Stimulated activated CD8-positive, alpha-beta memory T cell treated with anti-CD3 and anti-CD28 coated beads, Interleukin-15, amount 100 ng/mL, for 24 hours (primary cell): ENCODE results near the gene ABL1.
A peak's percentile ranks its signal among the peaks of the same experiment; 100 is the strongest.
"Not testable (repeated sequence)": the region's sequence is repeated elsewhere in the genome, so short reads cannot be mapped to it uniquely, and the experiment has no call there.

Source experiments
- DNase-seq: peaks from one replicate; pipeline ENCODE4 v3.0.0-alpha.2; 2020; ENCODE audit warnings: low read depth

The ABL1 gene

DNA sequence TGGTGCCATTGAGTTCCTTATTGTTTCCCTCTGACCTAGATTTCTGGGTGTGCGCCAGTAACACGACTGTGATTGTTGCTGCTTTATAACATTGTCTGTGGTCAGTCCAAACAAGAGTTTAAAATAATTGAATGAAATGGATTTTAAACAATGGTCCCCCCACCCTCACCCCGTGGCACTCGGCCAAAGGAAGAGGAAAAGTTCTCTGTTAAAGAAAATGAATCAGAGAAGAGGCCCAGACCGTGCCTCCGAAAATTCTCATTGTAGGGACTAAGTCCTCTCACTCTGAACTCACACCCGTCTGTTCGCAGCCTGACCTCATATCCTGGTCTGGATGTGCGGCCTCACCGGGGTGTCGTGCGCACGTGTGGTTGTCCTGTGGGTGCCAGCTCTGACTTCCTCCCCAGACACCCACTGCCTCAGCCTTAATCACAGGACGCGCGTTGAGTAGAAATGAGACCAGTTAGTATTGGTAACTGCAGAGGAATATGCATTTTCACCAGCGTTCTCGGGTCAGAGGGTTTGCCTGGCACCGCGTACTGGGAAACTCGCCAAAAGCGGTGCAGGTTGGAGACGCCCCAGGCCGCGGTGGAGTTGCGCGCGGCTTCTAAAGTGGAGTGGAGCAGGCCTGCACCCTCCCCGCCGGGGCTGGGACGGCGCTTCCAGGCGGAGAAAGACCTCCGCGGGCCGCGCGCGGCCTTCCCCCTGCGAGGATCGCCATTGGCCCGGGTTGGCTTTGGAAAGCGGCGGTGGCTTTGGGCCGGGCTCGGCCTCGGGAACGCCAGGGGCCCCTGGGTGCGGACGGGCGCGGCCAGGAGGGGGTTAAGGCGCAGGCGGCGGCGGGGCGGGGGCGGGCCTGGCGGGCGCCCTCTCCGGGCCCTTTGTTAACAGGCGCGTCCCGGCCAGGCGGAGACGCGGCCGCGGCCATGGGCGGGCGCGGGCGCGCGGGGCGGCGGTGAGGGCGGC, at the start of gene ABL1:
TSS of gene ABL1 (plus strand) at position 884 of the 966 bp plus-strand sequence. CDS start 193 bp downstream, outside the sequence.
- peak; percentile 34 for DNase-seq

- DNase-seq, result no peak
Observed at GRCh38 chr9:130785940-130786508, 49.0 kb upstream of the ABL1 start.

GRCh38 chr9:130786526-130786925, 48.5 kb upstream of the ABL1 start:
- no peak for DNase-seq

GRCh38 chr9:130789747-130790672, 45.0 kb upstream of the ABL1 start:
- no peak for DNase-seq

DNA sequence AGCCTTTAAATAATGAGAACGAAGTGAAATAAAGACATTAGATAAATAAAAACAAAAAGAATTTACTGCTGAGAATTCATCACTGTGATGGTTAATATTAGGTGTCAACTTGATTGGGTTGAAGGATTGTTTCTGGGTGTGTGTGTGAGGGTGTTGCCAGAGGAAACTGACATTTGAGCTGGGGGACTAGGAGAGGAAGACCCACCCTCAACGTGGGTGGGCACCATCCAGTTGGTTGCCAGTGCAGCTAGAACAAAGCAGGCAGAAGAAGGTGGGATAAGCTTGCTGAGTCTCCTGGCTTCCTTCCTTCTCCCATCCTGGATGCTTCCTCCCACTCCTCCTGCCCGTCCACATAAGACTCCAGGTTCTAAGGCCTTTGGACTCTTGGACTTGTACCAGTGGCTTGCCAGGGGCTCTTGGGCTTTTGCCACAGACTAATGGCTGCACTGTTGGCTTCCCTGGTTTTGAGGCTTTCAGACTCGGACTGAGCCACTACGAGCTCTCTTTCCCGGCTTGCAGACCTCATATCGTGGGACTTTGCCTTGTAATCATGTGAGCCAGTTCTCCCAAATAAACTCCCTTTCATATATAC, 43.7 kb upstream of the ABL1 start:
- DNase-seq, result no peak

GRCh38 chr9:130793589-130793988, 41.5 kb upstream of the ABL1 start:
- no peak for DNase-seq

GRCh38 chr9:130794021-130794420, 41.0 kb upstream of the ABL1 start:
- not testable (repeated sequence) for DNase-seq

DNA sequence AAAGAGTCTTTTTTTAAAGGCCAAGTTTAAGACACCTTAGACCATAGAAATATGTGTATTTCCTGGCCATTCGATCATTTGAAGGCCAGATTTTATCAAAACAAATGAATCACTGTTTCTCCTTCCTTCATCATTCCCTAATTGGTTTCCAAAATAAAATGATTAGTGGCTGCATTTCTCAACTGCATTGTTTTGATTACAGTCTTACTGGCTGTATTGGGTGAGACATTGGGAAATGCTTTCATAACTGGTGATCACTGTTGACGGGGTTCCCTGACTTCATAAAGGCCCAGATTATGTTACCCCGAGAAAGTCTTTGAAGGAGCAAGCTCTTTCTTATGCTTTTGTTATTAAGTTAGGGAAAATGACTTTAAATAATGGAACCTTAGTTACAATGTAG, 40.6 kb upstream of the ABL1 start:
- not testable (repeated sequence) for DNase-seq

- DNase-seq, result no peak
Observed at GRCh38 chr9:130794923-130795495, 40.0 kb upstream of the ABL1 start.

GRCh38 chr9:130803116-130803515, 31.9 kb upstream of the ABL1 start:
- not testable (repeated sequence) for DNase-seq

DNA sequence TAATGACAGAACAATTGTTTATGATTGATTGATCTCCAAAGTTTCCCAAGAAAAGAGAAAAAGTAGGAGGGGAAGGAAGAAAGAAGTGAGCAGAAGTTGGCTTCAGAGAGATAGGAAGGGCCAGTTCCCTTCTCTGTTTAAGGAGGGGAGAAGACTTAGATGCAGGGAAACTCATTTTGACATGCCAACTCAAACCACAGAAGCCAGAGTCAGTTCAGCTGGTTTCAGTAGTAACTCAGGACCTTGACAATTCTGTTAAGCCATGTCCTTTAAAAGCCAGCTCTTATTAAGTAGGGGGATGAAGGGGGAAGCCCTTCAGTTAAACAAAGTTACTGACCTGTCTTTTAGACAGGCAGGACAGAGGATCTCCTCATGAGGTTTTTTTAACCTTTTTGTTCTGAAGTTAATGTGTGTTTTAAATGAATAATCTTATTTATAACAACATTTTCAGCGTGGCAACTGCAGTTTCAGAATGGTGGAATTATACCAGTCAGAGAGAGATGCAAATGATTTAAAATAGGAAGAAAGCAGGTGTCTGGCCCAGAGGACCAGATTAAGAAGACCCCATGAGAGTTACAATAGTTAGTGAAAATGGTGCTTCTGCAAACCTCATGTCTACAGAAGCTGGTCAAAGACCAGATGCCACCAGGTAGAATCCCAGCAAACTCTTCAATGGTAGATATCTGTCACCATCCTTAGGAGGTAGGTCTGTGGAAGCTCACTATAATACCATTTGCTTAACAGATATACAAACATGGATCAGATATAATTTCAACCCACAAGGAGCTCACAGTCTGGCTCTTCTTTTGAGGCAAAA, 29.3 kb upstream of the ABL1 start:
- no peak for DNase-seq

- no peak for DNase-seq
Observed at GRCh38 chr9:130806327-130806716, 28.7 kb upstream of the ABL1 start.

- DNase-seq, result no peak
Observed at GRCh38 chr9:130810609-130811136, 24.4 kb upstream of the ABL1 start.

DNA sequence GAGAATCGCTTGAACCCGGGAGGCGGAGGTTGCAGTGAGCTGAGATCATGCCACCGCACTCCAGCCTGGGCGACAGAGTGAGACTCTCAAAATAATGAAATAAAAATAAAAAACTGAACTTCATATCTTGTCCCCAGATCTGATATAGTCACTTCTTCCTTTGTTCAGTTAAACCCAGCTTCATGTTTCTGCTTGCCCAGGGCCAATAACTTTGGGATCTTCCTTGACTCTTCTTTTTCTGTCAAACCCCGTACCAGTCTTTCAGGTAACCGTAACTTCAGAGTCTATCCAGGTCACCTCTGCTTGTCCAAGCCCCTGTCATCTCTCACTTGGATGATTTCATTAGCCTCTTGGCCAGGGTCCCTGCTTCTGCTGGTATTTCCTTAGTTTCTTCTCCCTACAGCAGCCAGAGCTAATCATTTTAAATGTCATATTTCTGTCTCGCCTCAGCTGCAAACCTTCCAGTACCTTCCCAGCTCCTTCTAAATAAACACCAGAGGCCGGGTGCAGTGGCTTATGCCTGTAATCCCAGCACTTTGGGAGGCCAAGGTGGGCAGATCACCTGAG, 19.7 kb upstream of the ABL1 start:
- DNase-seq, result no peak

GRCh38 chr9:130817914-130818313, 17.1 kb upstream of the ABL1 start:
- DNase-seq, result no peak

GRCh38 chr9:130820135-130820738, 14.8 kb upstream of the ABL1 start:
- DNase-seq, result no peak

GRCh38 chr9:130823435-130823834, 11.6 kb upstream of the ABL1 start:
- no peak for DNase-seq

- DNase-seq, result no peak
Observed at GRCh38 chr9:130824079-130824478, 11.0 kb upstream of the ABL1 start.

- DNase-seq, result no peak
Observed at GRCh38 chr9:130824643-130825350, 10.3 kb upstream of the ABL1 start.
